ENCODE measurements around the gene DHX29.
"Not testable (repeated sequence)": the region's sequence is repeated elsewhere in the genome, so short reads cannot be mapped to it uniquely, and the experiment has no call there.

DHX29 gene, protein sequence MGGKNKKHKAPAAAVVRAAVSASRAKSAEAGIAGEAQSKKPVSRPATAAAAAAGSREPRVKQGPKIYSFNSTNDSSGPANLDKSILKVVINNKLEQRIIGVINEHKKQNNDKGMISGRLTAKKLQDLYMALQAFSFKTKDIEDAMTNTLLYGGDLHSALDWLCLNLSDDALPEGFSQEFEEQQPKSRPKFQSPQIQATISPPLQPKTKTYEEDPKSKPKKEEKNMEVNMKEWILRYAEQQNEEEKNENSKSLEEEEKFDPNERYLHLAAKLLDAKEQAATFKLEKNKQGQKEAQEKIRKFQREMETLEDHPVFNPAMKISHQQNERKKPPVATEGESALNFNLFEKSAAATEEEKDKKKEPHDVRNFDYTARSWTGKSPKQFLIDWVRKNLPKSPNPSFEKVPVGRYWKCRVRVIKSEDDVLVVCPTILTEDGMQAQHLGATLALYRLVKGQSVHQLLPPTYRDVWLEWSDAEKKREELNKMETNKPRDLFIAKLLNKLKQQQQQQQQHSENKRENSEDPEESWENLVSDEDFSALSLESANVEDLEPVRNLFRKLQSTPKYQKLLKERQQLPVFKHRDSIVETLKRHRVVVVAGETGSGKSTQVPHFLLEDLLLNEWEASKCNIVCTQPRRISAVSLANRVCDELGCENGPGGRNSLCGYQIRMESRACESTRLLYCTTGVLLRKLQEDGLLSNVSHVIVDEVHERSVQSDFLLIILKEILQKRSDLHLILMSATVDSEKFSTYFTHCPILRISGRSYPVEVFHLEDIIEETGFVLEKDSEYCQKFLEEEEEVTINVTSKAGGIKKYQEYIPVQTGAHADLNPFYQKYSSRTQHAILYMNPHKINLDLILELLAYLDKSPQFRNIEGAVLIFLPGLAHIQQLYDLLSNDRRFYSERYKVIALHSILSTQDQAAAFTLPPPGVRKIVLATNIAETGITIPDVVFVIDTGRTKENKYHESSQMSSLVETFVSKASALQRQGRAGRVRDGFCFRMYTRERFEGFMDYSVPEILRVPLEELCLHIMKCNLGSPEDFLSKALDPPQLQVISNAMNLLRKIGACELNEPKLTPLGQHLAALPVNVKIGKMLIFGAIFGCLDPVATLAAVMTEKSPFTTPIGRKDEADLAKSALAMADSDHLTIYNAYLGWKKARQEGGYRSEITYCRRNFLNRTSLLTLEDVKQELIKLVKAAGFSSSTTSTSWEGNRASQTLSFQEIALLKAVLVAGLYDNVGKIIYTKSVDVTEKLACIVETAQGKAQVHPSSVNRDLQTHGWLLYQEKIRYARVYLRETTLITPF (N-terminal part only)

GRCh38 chr5:55307383-55308253 lies at the start of gene DHX29, which contains the start of gene MTREX:
DHX29 (minus strand) TSS chr5:55307694; CDS start chr5:55307573, 121 bp downstream.
MTREX (plus strand) TSS chr5:55307989; CDS start chr5:55308014, 25 bp downstream.
- peak; percentile 78 for DNase-seq (ENCODE audit: low read depth)

- DNase-seq (ENCODE audit: low read depth) = no peak
These were observed 49.4 kb upstream of the DHX29 start for GRCh38 chr5:55356896-55357295.

- no peak for DNase-seq (ENCODE audit: low read depth)
These were observed 43.3 kb upstream of the DHX29 start for GRCh38 chr5:55350754-55351153.

- no peak for DNase-seq (ENCODE audit: low read depth)
These were observed 40.3 kb upstream of the DHX29 start for GRCh38 chr5:55347786-55348185.

- no peak for DNase-seq (ENCODE audit: low read depth)
These were observed 37.8 kb upstream of the DHX29 start for GRCh38 chr5:55345327-55345726.

GRCh38 chr5:55344392-55344992 lies 37.0 kb upstream of the DHX29 start:
- peak; percentile 17 for DNase-seq (ENCODE audit: low read depth)

- DNase-seq (ENCODE audit: low read depth) = no peak
These were observed 36.1 kb upstream of the DHX29 start for GRCh38 chr5:55343609-55344008.

DNA sequence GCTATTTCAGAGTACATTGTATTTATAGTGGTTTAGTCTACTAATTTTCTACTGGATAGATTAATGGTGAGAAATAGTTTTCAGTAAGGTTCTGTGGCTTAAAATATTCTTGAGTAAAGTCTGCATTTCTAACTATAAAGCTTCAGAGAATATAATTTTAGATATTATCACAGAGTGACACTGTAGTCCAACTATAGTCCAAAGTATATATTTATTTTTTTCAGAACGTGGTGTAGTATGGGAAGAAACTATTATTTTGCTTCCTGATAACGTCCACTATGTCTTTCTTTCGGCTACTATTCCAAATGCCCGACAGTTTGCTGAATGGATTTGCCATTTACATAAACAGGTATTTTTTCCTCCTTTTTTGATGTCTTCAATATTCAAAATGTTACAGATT lies 35.6 kb upstream of the DHX29 start:
- DNase-seq (ENCODE audit: low read depth) = no peak

GRCh38 chr5:55338810-55339243 lies 31.3 kb upstream of the DHX29 start:
- no peak for DNase-seq (ENCODE audit: low read depth)

DNA sequence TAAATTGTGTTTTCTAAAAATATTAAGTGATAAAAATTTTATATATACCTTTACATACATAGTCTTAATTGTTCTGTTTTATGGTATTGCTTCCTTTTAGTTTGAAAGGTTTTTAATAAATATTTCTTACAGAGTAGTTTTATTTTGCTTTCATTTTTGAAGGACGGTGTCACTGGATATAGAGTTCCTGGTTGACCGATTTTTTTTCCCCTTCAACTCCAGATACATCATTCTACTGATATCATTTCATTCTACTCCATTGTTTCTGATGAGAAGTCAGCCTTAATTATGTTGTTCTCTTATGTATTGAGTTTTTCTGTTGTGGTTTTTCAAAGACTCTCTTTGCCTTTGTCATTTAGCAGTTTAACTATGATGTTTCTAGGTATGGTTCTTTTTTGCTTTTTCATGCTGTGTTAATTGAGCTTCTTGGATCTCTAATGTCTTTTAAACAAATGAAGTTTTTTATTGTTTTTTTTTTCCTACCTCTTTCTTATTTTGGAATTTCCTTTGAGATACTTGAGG lies 30.7 kb upstream of the DHX29 start:
- DNase-seq (ENCODE audit: low read depth) = no peak

GRCh38 chr5:55333811-55334210 lies 26.3 kb upstream of the DHX29 start:
- DNase-seq (ENCODE audit: low read depth) = no peak

DNA sequence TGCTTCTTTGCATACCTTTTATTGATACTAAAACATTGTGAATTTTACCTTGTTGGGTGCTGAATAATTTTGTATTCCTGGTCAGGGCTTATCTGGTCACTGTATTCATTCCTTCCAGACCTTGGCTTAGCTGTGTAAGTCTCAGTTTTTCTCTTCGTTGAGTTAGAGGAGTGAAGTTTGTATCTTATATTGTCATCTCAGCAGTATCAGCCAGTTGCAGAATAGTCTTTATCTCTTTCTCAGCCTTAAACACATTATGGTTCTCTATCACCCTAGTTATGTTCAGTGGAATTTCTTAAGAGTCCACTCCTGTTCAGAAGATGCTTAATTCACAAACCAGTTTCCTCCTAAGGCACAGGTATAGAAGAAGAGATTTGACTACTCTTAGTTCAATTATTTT lies 25.5 kb upstream of the DHX29 start:
- DNase-seq (ENCODE audit: low read depth) = no peak

DNA sequence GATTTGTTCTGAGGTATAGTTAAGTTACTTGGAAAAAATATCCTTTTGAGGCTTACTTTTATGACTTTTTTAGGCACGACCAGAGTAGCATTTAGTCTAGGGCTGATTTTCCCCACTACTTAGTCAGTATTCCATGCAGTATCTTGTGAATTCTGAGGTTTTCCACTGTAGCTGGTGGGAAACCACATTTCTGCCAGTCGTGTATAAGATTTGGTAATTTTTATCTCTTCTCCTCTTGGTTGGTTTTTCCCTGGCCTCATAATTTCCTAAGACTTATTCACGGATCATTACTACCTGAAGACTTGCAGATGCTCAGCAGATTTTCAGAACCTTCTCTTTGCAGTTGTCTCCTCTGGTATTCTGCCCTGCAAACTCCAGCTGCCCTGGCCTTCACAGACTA lies 23.8 kb upstream of the DHX29 start:
- DNase-seq (ENCODE audit: low read depth) = no peak

DNA sequence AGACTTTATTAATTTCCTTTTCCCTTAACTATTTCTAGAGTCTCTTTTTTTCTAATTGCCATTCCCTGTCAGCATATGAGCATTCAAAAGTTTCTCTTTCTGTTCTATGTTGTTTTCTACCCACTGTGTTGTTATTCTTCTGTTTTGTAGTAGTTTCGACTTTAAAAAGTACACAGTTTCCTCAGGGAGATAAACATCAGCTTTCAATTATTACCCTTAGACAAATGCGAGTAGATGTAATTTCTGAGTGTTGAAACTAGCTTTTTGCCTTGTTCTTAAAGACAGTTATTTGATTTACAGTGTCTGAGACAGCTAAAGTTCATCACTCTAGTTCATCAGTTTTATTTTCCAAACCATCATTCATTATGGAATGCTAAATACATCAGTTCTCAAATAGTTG lies 19.8 kb upstream of the DHX29 start:
- DNase-seq (ENCODE audit: low read depth) = no peak

DNA sequence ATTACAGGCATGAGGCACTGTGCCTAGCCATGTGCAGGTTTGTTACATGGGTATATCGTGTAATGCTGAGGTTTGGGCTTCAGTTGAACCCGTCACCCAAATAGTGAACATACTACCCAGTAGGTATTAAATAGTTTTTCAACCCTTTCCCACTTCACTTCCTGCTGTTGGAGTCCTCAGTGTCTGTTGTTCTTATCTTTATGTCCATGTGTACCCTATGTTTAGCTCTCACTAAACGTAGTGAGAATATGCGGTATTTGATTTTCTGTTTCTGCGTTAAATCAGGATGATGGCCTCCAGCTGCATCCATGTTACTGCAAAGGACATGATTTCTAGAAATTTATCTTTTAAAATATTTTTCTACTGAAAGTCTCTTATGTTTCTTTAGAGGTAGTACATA lies 18.1 kb upstream of the DHX29 start:
- no peak for DNase-seq (ENCODE audit: low read depth)

- no peak for DNase-seq (ENCODE audit: low read depth)
These were observed 17.4 kb upstream of the DHX29 start for GRCh38 chr5:55324815-55325418.

- no peak for DNase-seq (ENCODE audit: low read depth)
These were observed 16.5 kb upstream of the DHX29 start for GRCh38 chr5:55324006-55324405.

- no peak for DNase-seq (ENCODE audit: low read depth)
These were observed 13.1 kb upstream of the DHX29 start for GRCh38 chr5:55320571-55320970.

GRCh38 chr5:55319491-55319890 lies 12.0 kb upstream of the DHX29 start:
- DNase-seq (ENCODE audit: low read depth) = no peak

DNA sequence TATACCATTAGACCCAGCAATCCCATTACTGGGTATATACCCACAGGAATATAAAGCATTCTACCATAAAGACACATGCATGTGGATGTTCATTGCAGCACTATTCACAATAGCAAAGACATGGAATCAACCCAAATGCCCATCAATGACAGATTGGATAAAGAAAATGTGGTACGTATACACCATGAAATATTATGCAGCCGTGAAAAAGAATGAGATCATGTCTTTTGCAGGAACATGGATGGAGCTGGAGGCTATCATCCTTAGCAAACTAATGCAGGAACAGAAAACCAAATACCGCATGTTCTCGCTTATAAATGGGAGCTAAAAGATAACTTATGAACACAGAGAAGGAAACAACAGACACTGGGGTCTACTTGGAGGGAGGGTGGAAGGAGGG lies 10.7 kb upstream of the DHX29 start:
- not testable (repeated sequence) for DNase-seq (ENCODE audit: low read depth)

Measured in activated T-helper 1 cell treated with Interleukin-2 at 50 U/mL for 16 hours (primary cell).